Hematopoietic multipotent progenitor cell treated with erythropoietin and hydrocortisone succinate and interleukin-3 and kit ligand, for 4 days (in vitro differentiated cells): ENCODE results near the gene F5.

Source experiments
- DNase-seq: peaks from one replicate; pipeline ENCODE4 v3.0.0-alpha.2; 2015

The F5 gene

GRCh38 chr1:169586395-169587255 is at the start of gene F5:
Gene F5 (minus strand): TSS chr1:169586481. CDS start chr1:169586386, 95 bp downstream.
- DNase-seq: peak; percentile 90

- DNase-seq: no peak
These were observed 48.6 kb upstream of the F5 start for GRCh38 chr1:169634877-169635276.

GRCh38 chr1:169634145-169634544 is 47.9 kb upstream of the F5 start:
- no peak for DNase-seq

GRCh38 chr1:169631249-169631648 is 45.0 kb upstream of the F5 start:
- DNase-seq: no peak

DNA sequence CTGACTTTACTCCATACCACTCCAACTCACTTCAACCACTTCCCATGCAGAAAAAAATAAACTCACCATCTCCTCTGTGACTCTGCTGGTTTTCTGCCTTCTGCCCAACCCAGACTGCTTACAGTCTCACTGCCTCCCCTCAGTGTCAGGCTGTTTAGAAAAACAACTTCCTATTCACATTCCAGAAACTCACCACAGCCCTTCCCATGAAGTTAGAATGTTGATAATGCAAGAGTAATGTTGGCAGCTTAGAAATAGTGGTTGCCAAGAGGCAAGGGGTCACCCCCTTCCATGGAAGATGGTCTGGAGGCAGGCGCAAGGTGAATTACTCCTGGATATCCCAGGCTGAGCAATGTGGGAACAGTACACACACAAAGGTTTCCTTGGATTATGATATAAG is 43.7 kb upstream of the F5 start, which contains the start of gene SELP:
Gene SELP (minus strand): TSS at position 119 of the 400 bp plus-strand sequence. CDS start 50 bp downstream, at position 69.
- DNase-seq: peak; percentile 14

- peak; percentile 65 for DNase-seq
These were observed 38.6 kb upstream of the F5 start for GRCh38 chr1:169624912-169625311.

- DNase-seq: no peak
These were observed 37.8 kb upstream of the F5 start for GRCh38 chr1:169624122-169624521.

- DNase-seq: no peak
These were observed 37.0 kb upstream of the F5 start for GRCh38 chr1:169623132-169623926.

DNA sequence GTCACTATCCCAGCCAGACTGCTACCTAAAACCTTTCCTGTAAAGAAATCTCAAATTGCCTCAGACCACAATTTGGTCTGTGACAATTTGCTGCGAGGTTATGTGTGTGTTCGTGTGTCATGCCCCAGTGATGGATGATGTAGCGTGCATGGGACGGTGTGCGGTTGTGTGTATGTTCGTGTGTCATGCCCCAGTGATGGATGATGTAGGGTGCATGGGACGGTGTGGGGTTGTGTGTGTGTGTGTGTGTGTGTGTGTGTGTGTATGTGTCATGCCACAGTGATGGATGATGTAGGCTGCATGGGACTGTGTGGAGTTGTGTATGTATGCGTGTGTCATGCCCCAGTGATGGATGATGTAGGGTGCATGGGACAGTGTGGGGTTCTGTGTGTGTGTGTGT is 34.3 kb upstream of the F5 start:
- no peak for DNase-seq

DNA sequence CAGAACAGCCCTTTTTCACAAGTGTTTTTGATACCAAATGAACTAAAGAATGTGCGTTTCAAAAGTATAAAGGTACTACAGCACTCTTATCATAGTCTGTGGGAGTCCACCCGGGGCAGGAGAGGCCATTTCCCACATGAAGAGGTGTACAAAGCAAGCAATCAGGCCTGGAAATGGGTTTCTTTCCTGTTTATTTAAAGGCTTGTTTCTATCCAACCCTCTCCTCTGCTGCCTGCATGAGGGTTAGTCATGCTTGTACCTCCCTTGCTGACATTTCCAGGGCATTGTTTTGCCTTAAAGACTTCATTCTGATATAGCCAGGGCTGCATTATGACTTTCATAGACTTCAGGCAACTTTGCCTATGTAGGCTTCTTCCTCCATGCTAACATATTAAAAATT is 32.1 kb upstream of the F5 start:
- DNase-seq: no peak

- no peak for DNase-seq
These were observed 29.5 kb upstream of the F5 start for GRCh38 chr1:169615803-169616202.

DNA sequence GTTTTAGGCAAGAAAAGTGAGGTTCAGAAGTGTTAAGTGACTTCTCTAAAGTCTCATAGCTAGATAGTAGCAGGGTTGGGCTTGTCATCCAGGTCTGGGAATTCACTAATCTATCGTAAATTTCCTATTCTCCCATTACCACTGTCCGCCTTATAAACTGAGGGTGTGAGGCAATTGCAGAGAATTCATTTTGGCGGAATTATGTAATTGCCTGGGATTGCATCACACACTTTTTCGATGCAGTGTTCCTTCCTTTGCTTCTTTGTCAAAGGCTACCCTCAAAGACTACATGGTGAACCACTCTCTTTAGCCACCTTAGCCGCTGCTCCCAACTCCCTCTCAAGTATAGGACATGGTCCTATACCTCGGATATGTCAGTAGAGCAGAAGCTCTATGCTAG is 24.6 kb upstream of the F5 start:
- no peak for DNase-seq

DNA sequence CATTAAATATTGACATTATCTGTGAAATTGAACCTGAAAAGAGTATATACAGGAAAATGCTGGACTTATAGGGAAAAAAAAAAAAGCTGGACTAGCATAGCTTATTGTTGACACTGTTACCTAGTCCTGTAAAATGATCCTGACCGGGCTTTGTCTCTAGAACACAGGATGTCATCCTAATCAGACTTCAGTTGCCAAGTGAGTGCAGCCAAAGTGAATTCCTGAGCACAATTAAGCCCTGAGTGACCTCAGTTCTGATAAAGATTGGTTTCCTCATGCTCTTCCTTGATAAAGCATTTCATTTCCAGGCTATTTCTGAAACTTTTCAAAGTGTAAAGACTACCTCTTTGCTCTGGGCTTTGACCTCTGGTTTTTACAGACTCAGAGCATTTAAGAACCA is 23.8 kb upstream of the F5 start:
- no peak for DNase-seq

GRCh38 chr1:169608226-169608625 is 21.9 kb upstream of the F5 start:
- DNase-seq: no peak

DNA sequence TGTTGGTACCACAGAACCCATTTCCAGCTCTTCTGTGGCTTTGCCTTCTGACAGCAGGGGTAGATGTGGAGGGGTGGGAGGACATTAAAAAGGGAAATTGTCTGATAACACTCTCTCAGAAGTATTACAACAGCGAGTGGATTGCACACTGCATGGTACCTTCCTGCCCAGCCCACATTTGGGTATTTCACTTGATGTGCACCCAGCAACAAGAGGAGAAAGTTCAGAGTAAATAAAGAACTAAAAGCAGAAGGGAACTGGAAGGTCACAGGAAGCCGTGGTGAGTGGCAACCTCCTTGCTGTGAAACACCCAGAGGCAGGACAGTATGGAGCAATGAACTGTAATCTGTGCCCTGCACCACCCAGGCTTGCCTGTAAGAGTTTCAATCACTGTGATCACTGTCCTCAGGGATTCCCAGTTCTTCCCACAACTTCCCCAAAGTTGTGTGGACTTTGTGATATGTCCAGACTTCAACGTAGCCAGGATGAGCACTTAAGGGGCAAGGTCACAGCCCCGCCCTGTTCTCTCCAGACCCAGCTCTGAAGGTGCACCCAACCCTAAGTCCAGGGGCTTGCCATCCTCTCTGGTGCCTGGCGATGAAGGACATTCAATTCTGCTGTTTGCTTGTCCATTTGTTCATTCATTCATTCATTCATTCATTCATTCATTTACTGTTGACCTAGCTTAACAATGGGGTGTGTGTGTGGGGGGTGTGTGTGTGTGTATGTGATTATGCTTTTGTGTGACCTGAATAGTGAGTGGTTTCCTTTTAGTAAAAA is 18.7 kb upstream of the F5 start:
- peak; percentile 94 for DNase-seq

DNA sequence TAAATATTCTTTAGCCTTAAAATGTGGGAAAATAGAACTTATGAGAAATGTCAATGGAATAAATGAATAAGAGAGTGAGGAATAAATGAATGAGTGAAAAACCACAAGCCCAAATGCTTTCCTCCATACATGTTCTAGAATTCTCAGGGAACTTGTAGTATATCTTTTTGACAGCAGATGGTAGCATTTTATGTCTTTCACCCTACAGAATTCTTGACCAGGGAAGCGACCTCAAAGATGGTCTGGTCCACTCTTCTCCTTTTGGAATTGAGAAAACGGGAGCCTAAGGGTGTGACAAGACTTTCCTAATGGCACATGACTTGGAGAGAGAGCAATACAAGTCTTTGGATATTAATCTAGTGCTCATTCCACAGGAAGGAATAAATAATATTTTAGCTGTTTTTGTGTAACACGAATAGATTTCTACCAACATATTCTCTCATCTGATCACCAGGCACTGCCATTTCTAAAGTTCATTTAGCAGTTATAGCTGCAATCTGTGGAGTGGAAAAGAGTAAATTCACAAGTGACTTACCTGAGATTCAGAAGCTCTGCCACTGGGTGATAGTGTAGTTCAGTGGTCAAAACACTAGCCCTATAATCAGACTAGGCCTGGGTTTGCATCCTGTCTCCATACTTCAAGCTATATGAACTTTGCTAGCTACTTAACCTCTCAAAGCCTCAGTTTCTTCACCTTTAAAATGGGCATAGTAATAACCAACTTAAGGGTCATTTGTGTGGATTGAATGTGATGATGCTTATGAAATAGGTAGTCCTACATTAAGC is 15.0 kb upstream of the F5 start:
- DNase-seq: peak; percentile 70

- DNase-seq: peak; percentile 63
These were observed 9.8 kb upstream of the F5 start for GRCh38 chr1:169595764-169596711.

GRCh38 chr1:169594391-169594790 is 8.1 kb upstream of the F5 start:
- DNase-seq: no peak

- no peak for DNase-seq
These were observed 4.7 kb upstream of the F5 start for GRCh38 chr1:169590932-169591331.

- no peak for DNase-seq
These were observed 2.7 kb upstream of the F5 start for GRCh38 chr1:169588785-169589485.
